ENCODE results near the gene SLMAP. TPM values are rescaled to one million over a fixed set of nuclear protein-coding genes. Genes with fewer than 3 reads are reported as not detected.

The SLMAP gene
- total RNA-seq, 1 experiment from 2014 or later = 33.5 TPM

GRCh38 chr3:57768595-57768994 lies 12.5 kb downstream of the SLMAP start:
- no peak for DNase-seq
- Histone ChIP-seq H3K27me3 (ENCODE audit: control insufficient read depth, insufficient read depth, low read length) (no peaks in the 10 kb centered on the region), H3K36me3 (replicated peaks; ENCODE audit: control insufficient read depth, insufficient read depth, low read length) (no peaks in the 10 kb centered on the region; the same call in 1 of the 2 replicates), H3K4me3 (ENCODE audit: insufficient read depth, low read depth, low read length) (no peak overlapping the region)

- DNase-seq = no peak
- no peaks in the 10 kb centered on the region for H3K27me3 ChIP-seq (ENCODE audit: control insufficient read depth, insufficient read depth, low read length)
- no peak overlapping the region for H3K4me3 ChIP-seq (ENCODE audit: insufficient read depth, low read depth, low read length)
- H3K36me3 ChIP-seq (replicated peaks; ENCODE audit: control insufficient read depth, insufficient read depth, low read length) = no peaks in the 10 kb centered on the region
Measured at GRCh38 chr3:57770009-57770827, 14.1 kb downstream of the SLMAP start.

DNA sequence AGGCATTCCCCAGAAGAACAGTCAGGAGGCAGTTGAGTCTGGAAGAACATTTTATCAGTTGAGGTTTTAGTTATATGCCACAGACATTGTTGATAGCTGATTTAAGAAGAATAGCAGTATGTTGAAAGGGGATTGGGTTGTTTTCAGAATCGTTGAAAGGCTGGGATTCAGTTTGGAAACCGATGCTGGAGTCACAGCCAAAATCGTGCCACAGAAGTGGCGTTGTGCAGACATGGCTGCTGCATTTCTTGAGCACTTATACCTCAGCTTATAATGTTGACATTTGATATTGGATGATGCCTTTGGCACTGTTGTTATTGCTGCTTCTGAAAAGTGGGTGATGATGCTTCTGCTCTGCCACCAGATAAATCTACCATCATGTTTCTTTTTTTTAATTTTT lies 16.1 kb downstream of the SLMAP start:
- Histone ChIP-seq H3K4me3 (ENCODE audit: insufficient read depth, low read depth, low read length) (no peak overlapping the region), H3K27me3 (ENCODE audit: control insufficient read depth, insufficient read depth, low read length) (no peaks in the 10 kb centered on the region), H3K36me3 (replicated peaks; ENCODE audit: control insufficient read depth, insufficient read depth, low read length) (no peaks in the 10 kb centered on the region)
- no peak for DNase-seq

DNA sequence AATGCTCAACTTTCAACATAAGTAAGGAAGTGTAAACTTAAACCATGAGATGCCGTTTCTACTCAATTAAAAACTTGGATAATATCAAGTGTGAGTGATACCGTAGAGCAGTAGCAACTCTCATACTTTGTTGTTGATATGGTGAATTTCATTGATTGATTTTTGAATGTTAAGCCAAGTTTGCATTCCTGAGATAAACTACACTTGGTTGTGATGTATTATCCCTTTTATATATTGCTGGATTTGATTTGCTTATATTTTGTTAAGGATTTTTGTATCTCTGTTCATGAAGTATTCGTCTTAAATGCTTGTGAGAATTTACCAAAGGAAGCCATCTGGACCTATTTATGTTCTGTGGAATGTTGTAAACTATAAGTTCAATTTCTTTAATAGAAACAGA lies 21.7 kb downstream of the SLMAP start:
- H3K4me3 ChIP-seq (ENCODE audit: insufficient read depth, low read depth, low read length) = no peak overlapping the region
- H3K27me3 ChIP-seq (ENCODE audit: control insufficient read depth, insufficient read depth, low read length) = no peaks in the 10 kb centered on the region
- no peaks in the 10 kb centered on the region for H3K36me3 ChIP-seq (replicated peaks; ENCODE audit: control insufficient read depth, insufficient read depth, low read length)
- DNase-seq = no peak

GRCh38 chr3:57778494-57778893 lies 22.4 kb downstream of the SLMAP start:
- H3K27me3 ChIP-seq (ENCODE audit: control insufficient read depth, insufficient read depth, low read length) = no peaks in the 10 kb centered on the region
- no peak for DNase-seq
- H3K4me3 ChIP-seq (ENCODE audit: insufficient read depth, low read depth, low read length) = no peak overlapping the region
- no peaks in the 10 kb centered on the region for H3K36me3 ChIP-seq (replicated peaks; ENCODE audit: control insufficient read depth, insufficient read depth, low read length)

GRCh38 chr3:57779666-57780065 lies 23.6 kb downstream of the SLMAP start:
- Histone ChIP-seq H3K4me3 (ENCODE audit: insufficient read depth, low read depth, low read length) (no peak overlapping the region), H3K27me3 (ENCODE audit: control insufficient read depth, insufficient read depth, low read length) (no peaks in the 10 kb centered on the region)
- no peak for DNase-seq

DNA sequence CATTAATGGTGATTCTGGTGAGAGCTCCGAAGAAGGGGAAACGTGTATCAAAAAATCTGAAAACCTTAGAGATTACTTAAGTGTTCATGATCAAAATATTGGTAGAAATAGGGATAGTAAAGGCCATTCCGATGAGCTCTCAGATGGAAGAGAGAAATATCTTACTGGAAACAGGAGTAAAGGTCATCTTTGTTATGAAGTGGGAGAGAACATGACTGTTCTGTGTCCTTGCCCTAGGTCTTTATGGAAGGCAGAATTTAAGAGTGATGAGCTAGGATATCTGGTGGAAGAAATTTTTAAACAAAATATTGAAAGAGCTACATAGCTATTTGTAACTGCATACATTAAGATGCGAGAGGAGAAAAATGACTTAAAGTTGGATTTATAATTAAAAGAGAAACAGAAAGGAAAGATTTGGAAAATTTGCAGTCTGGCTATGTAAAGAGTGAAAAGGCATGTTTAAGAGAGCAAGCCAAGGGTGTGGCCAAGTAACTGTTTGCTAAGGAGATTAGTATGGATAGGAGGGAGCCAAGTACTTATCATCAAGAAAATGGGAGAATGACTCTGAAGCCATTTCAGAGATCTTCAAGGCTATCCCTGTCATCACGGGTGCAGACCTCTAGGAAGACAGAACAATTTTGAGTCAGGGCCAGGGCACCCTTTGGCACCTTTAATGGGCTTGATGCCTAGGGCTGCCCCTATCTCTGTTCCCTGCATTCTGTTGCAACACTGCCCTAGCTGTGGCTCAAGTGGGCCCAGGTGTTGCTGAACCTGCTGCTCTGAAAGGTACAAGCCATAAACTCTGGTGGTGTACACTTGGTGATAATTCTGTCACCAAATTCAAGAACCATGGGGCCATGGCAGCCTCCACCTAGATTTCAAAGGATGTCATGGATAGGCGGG lies 27.3 kb downstream of the SLMAP start:
- Histone ChIP-seq H3K27me3 (ENCODE audit: control insufficient read depth, insufficient read depth, low read length) (no peaks in the 10 kb centered on the region), H3K4me3 (ENCODE audit: insufficient read depth, low read depth, low read length) (no peak overlapping the region), H3K36me3 (replicated peaks; ENCODE audit: control insufficient read depth, insufficient read depth, low read length) (no peaks in the 10 kb centered on the region)
- DNase-seq = no peak

More at GRCh38 chr3:57779666-57780065, 23.6 kb downstream of the SLMAP start:
- H3K36me3 ChIP-seq (replicated peaks; ENCODE audit: control insufficient read depth, insufficient read depth, low read length) = no peaks in the 10 kb centered on the region

- H3K4me3 ChIP-seq (ENCODE audit: insufficient read depth, low read depth, low read length) = no peak overlapping the region
- no peaks in the 10 kb centered on the region for H3K36me3 ChIP-seq (replicated peaks; ENCODE audit: control insufficient read depth, insufficient read depth, low read length)
- DNase-seq = no peak
- no peaks in the 10 kb centered on the region for H3K27me3 ChIP-seq (ENCODE audit: control insufficient read depth, insufficient read depth, low read length)
Measured at GRCh38 chr3:57784089-57784735, 28.1 kb downstream of the SLMAP start.

- H3K27me3 ChIP-seq (ENCODE audit: control insufficient read depth, insufficient read depth, low read length) = no peaks in the 10 kb centered on the region
- no peak overlapping the region for H3K4me3 ChIP-seq (ENCODE audit: insufficient read depth, low read depth, low read length)
- H3K36me3 ChIP-seq (replicated peaks; ENCODE audit: control insufficient read depth, insufficient read depth, low read length) = no peaks in the 10 kb centered on the region
- no peak for DNase-seq
Measured at GRCh38 chr3:57785446-57785845, 29.3 kb downstream of the SLMAP start.

DNA sequence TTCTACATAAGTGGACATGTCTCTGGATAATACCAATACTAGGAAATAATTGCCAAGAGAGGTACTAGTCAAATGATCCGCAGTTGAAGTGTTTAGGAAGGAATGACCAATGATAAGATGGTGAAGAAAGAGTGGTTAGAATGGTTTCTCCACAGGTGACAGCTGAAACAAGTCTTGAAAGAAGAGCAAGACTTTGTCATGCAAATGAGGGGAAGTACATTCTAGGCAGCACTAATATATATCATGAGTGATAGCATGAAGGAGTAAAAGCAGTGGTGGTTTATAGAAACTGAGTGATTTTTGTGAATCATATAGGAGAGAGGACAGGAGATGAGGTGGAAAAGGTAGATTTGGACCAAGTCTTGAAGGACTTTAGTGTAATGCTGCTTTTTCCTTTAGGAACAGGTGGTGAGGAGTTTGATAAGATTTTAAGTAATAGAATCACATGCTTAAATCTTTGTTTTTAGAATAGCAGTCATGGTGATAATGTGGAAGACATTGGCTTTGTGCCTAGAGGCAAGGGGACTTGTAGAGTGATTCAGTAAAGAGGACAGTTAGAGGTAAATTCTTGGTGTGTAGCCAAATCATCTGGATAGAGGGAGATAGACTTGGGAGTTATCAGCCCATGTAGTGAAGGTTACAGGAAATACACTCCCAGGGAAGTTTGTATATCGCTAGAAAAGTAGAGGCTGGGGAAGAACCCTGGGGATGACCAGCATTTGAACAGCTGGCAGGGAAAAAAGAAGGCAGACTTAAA lies 31.9 kb downstream of the SLMAP start:
- no peak for DNase-seq
- Histone ChIP-seq H3K4me3 (ENCODE audit: insufficient read depth, low read depth, low read length) (no peak overlapping the region), H3K36me3 (replicated peaks; ENCODE audit: control insufficient read depth, insufficient read depth, low read length) (no peaks in the 10 kb centered on the region), H3K27me3 (ENCODE audit: control insufficient read depth, insufficient read depth, low read length) (no peaks in the 10 kb centered on the region)

DNA sequence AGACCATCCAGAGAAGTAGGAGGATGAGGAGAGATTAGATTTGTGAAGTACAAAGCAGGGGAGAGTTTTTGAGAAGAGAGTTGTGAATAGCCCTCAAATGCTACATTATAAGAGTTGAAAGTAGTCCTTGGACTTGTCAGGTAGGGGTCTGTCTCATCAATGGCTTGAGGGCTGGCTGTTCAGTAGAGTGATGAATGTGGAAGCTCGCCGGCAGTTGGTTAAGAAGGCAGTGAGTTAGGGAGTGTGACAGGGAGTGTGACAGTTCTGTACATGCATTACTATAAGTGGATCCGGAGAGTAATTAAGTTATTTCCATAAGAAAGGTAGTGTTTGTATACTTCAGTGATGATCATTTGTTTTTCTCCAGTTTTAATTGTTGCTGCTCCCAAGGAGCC lies 32.5 kb downstream of the SLMAP start:
- Histone ChIP-seq H3K27me3 (ENCODE audit: control insufficient read depth, insufficient read depth, low read length) (no peaks in the 10 kb centered on the region), H3K4me3 (ENCODE audit: insufficient read depth, low read depth, low read length) (no peak overlapping the region), H3K36me3 (replicated peaks; ENCODE audit: control insufficient read depth, insufficient read depth, low read length) (no peaks in the 10 kb centered on the region)
- DNase-seq = no peak

GRCh38 chr3:57791245-57791644 lies 35.1 kb downstream of the SLMAP start:
- Histone ChIP-seq H3K4me3 (ENCODE audit: insufficient read depth, low read depth, low read length) (no peak overlapping the region), H3K27me3 (ENCODE audit: control insufficient read depth, insufficient read depth, low read length) (no peaks in the 10 kb centered on the region), H3K36me3 (replicated peaks; ENCODE audit: control insufficient read depth, insufficient read depth, low read length) (no peaks in the 10 kb centered on the region)
- DNase-seq = no peak

GRCh38 chr3:57792198-57792597 lies 36.1 kb downstream of the SLMAP start:
- Histone ChIP-seq H3K36me3 (replicated peaks; ENCODE audit: control insufficient read depth, insufficient read depth, low read length) (no peaks in the 10 kb centered on the region), H3K4me3 (ENCODE audit: insufficient read depth, low read depth, low read length) (no peak overlapping the region), H3K27me3 (ENCODE audit: control insufficient read depth, insufficient read depth, low read length) (no peaks in the 10 kb centered on the region)
- DNase-seq = no peak

- H3K4me3 ChIP-seq (ENCODE audit: insufficient read depth, low read depth, low read length) = no peak overlapping the region
- no peak for DNase-seq
- H3K36me3 ChIP-seq (replicated peaks; ENCODE audit: control insufficient read depth, insufficient read depth, low read length) = no peaks in the 10 kb centered on the region
- no peaks in the 10 kb centered on the region for H3K27me3 ChIP-seq (ENCODE audit: control insufficient read depth, insufficient read depth, low read length)
Measured at GRCh38 chr3:57793737-57794187, 37.7 kb downstream of the SLMAP start.
